Activated B cell treated with CpG ODN at 0.5 μM for 24 hours (primary cell): ENCODE measurements around the gene CENPI. TPM values are rescaled to one million over a fixed set of nuclear protein-coding genes. Genes with fewer than 3 reads are reported as not detected.

Source experiments
- ATAC-seq: fragments of 200-7000 bp; cut with Tn5 transposase; one replicate; pipeline ENCODE4 v1.10.0; 2021; ENCODE audit warnings: low read depth, mild to moderate bottlenecking, moderate library complexity
- CTCF ChIA-PET: fragments of 350-600 bp; sonication (Branson Sonifier 250); formaldehyde crosslinking; loops from one replicate; lab custom pipeline; 2021; ENCODE audit warnings: antibody characterized with exemption; lab: Charles Lee
- POLR2A ChIA-PET: fragments of 350-600 bp; sonication (Branson Sonifier 250); formaldehyde crosslinking; loops from one replicate; lab custom pipeline; 2021; ENCODE audit warnings: antibody characterized with exemption; lab: Charles Lee
- DNase-seq: peaks from one replicate; pipeline ENCODE4 v3.0.0; 2022
- H3K27ac Mint-ChIP-seq: one replicate; pipeline ENCODE4 v1.8.0; 2020; ENCODE audit warnings: mixed read lengths
- H3K27me3 Mint-ChIP-seq: one replicate; pipeline ENCODE4 v1.8.0; 2021; ENCODE audit warnings: mixed read lengths
- H3K36me3 Mint-ChIP-seq: one replicate; pipeline ENCODE4 v1.8.0; 2021; ENCODE audit warnings: low read depth, mixed read lengths
- H3K4me1 Mint-ChIP-seq: one replicate; pipeline ENCODE4 v1.8.0; 2021; ENCODE audit warnings: mixed read lengths
- H3K4me3 Mint-ChIP-seq: one replicate; pipeline ENCODE4 v1.8.0; 2020; ENCODE audit warnings: mild to moderate bottlenecking, mixed read lengths
- H3K9me3 Mint-ChIP-seq: one replicate; pipeline ENCODE4 v1.8.0; 2020; ENCODE audit warnings: mixed read lengths
- intact Hi-C: fragments of 100-400 bp; cut with micrococcal nuclease; formaldehyde crosslinking; loops from one replicate; pipeline ENCODE4 v1.15.1; 2024
- total RNA-seq: library from RNA; stranded (reverse); gene quantifications from 2 replicates; pipeline ENCODE4 v1.2.3, GENCODE V29; 2022
- TF ChIP-seq, protein P1 (sequence below): fragments of 200-600 bp; IDR thresholded peaks from one replicate; pipeline ENCODE4 v1.8.0; 2022; ENCODE audit warnings: antibody characterized with exemption, mild to moderate bottlenecking

The CENPI gene
- total RNA-seq, 1 donor from 2014 or later: 2.6 TPM

- H3K27ac Mint-ChIP-seq: peak overlapping the region; percentile 76
- CTCF ChIA-PET: no interaction called here
- no peaks in the 10 kb centered on the region for H3K9me3 Mint-ChIP-seq
- H3K27me3 Mint-ChIP-seq: no peaks in the 10 kb centered on the region
- peaks cover 13% of the 10 kb centered on the region for H3K4me1 Mint-ChIP-seq
- POLR2A ChIA-PET: no interaction called here
- TF ChIP-seq, protein P1, sequence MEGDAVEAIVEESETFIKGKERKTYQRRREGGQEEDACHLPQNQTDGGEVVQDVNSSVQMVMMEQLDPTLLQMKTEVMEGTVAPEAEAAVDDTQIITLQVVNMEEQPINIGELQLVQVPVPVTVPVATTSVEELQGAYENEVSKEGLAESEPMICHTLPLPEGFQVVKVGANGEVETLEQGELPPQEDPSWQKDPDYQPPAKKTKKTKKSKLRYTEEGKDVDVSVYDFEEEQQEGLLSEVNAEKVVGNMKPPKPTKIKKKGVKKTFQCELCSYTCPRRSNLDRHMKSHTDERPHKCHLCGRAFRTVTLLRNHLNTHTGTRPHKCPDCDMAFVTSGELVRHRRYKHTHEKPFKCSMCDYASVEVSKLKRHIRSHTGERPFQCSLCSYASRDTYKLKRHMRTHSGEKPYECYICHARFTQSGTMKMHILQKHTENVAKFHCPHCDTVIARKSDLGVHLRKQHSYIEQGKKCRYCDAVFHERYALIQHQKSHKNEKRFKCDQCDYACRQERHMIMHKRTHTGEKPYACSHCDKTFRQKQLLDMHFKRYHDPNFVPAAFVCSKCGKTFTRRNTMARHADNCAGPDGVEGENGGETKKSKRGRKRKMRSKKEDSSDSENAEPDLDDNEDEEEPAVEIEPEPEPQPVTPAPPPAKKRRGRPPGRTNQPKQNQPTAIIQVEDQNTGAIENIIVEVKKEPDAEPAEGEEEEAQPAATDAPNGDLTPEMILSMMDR: no peak
- H3K36me3 Mint-ChIP-seq: no peaks in the 10 kb centered on the region
- no peak overlapping the region for H3K4me3 Mint-ChIP-seq
- ATAC-seq: peak; percentile 85
- DNase-seq: no peak
- intact Hi-C loops: loop anchor here (10.0 kb wide), 1 partner anchor 328 kb away; the partner anchor contains the start of gene BTK
Observed at GRCh38 chrX:101057093-101057714, 40.8 kb upstream of the CENPI start.

GRCh38 chrX:101062176-101062575 is 35.8 kb upstream of the CENPI start:
- Mint-ChIP-seq H3K9me3 (no peaks in the 10 kb centered on the region), H3K27me3 (no peaks in the 10 kb centered on the region), H3K4me3 (no peak overlapping the region), H3K27ac (no peak overlapping the region), H3K36me3 (no peaks in the 10 kb centered on the region), H3K4me1 (peaks cover 3% of the 10 kb centered on the region)
- CTCF ChIA-PET: no interaction called here
- ATAC-seq: no peak
- intact Hi-C loops: no loop called here
- POLR2A ChIA-PET: no interaction called here
- TF ChIP-seq, protein P1: no peak
- no peak for DNase-seq

GRCh38 chrX:101071582-101071981 is 26.4 kb upstream of the CENPI start:
- Mint-ChIP-seq H3K9me3 (no peaks in the 10 kb centered on the region), H3K27me3 (no peaks in the 10 kb centered on the region), H3K4me1 (no peaks in the 10 kb centered on the region), H3K4me3 (no peak overlapping the region), H3K27ac (no peak overlapping the region), H3K36me3 (no peaks in the 10 kb centered on the region)
- DNase-seq (no peak), ATAC-seq (no peak)
- TF ChIP-seq, protein P1: no peak
- POLR2A ChIA-PET: no interaction called here
- CTCF ChIA-PET: no interaction called here
- intact Hi-C loops: no loop called here

DNA sequence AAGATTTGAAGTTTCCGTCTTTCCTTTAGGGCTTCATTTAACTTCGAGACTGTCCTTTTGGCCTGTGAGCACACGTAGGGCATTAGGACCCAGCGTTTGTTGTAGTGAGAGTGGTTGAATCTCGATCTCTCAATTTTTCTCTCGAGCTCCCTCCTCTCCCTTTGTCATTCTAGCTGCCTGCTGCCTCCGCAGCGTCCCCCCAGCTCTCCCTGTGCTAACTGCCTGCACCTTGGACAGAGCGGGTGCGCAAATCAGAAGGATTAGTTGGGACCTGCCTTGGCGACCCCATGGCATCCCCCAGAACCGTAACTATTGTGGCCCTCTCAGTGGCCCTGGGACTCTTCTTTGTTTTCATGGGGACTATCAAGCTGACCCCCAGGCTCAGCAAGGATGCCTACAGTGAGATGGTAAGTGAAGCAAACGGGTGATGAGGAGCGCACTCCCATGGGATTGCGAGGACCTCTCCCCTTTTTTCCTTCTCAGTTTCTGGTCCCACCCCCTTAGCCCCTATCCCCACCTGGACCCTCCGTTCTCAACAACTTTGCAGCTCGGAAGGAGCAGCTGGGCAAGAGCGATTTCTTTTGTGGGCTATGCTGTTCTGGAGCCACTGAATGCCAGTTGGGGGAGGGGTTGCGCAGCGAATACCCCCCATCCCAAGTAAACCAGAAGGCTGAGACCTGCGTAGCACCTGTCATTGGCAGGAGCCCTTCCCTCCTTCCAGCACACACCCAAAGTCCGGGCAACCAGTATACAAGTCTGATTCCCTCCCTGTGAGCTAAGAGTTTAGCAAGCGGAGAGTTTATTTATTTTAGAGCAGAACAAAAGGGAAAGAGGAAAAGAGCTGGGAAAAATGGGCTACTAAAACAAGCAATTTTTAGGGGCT is 19.0 kb upstream of the CENPI start, which contains the start of gene TMEM35A:
Gene TMEM35A, plus strand, starts transcription at position 164 of the 883 bp plus-strand sequence. Its CDS starts 124 bp downstream, at position 288.
- TF ChIP-seq, protein P1: no peak
- no peaks in the 10 kb centered on the region for H3K36me3 Mint-ChIP-seq
- ChIA-PET POLR2A (no interaction called here), CTCF (no interaction called here)
- H3K9me3 Mint-ChIP-seq: no peaks in the 10 kb centered on the region
- peaks cover 8% of the 10 kb centered on the region for H3K4me1 Mint-ChIP-seq
- peaks cover 11% of the 10 kb centered on the region for H3K27me3 Mint-ChIP-seq
- DNase-seq (no peak), ATAC-seq (no peak)
- H3K4me3 Mint-ChIP-seq: peak within 1 kb of the TSS; percentile 28
- no peak within 1 kb of the TSS for H3K27ac Mint-ChIP-seq
- intact Hi-C loops: no loop called here

GRCh38 chrX:101079736-101080270 is 18.2 kb upstream of the CENPI start:
- ChIA-PET CTCF (no interaction called here), POLR2A (no interaction called here)
- DNase-seq (no peak), ATAC-seq (no peak)
- H3K27ac Mint-ChIP-seq: no peak overlapping the region
- TF ChIP-seq, protein P1: no peak
- no peaks in the 10 kb centered on the region for H3K9me3 Mint-ChIP-seq
- H3K4me3 Mint-ChIP-seq: no peak overlapping the region
- H3K27me3 Mint-ChIP-seq: peaks cover 11% of the 10 kb centered on the region
- H3K4me1 Mint-ChIP-seq: peaks cover 8% of the 10 kb centered on the region
- H3K36me3 Mint-ChIP-seq: no peaks in the 10 kb centered on the region
- intact Hi-C loops: no loop called here
